Memory B cell (primary cell): Measurements from ENCODE around the gene KCNMA1.

Experiments
- ATAC-seq: fragments of 150-1000 bp; cut with Tn5 transposase; 2 replicates; pipeline ENCODE4 v1.10.0; 2021; ENCODE audit warnings: low read depth, mild to moderate bottlenecking, moderate library complexity
- DNase-seq, 2 donors: peaks; one replicate each; pipeline ENCODE4 v3.0.0; 2022; ENCODE audit warnings: low spot score in 2 of 2
- H3K27ac Mint-ChIP-seq: one replicate; pipeline ENCODE4 v1.8.0; 2022; ENCODE audit warnings: mild to moderate bottlenecking, moderate library complexity, mixed read lengths
- H3K27me3 Mint-ChIP-seq: one replicate; pipeline ENCODE4 v1.8.0; 2022; ENCODE audit warnings: mixed read lengths
- H3K36me3 Mint-ChIP-seq: one replicate; pipeline ENCODE4 v1.8.0; 2022; ENCODE audit warnings: mild to moderate bottlenecking, mixed read lengths
- H3K4me1 Mint-ChIP-seq: one replicate; pipeline ENCODE4 v1.8.0; 2022; ENCODE audit warnings: mixed read lengths
- H3K4me3 Mint-ChIP-seq: one replicate; pipeline ENCODE4 v1.8.0; 2022; ENCODE audit warnings: mild to moderate bottlenecking, moderate library complexity, mixed read lengths
- H3K9me3 Mint-ChIP-seq: one replicate; pipeline ENCODE4 v1.8.0; 2022; ENCODE audit warnings: mixed read lengths

KCNMA1 gene

GRCh38 chr10:77442699-77443189, 194.9 kb downstream of the KCNMA1 start:
- H3K27ac Mint-ChIP-seq, result no peak overlapping the region
- no peak for ATAC-seq
- peaks cover 1% of the 10 kb centered on the region for H3K27me3 Mint-ChIP-seq
- H3K9me3 Mint-ChIP-seq, result no peaks in the 10 kb centered on the region
- H3K4me1 Mint-ChIP-seq, result no peaks in the 10 kb centered on the region
- no peak overlapping the region for H3K4me3 Mint-ChIP-seq
- DNase-seq, result no peak
- no peaks in the 10 kb centered on the region for H3K36me3 Mint-ChIP-seq

DNA sequence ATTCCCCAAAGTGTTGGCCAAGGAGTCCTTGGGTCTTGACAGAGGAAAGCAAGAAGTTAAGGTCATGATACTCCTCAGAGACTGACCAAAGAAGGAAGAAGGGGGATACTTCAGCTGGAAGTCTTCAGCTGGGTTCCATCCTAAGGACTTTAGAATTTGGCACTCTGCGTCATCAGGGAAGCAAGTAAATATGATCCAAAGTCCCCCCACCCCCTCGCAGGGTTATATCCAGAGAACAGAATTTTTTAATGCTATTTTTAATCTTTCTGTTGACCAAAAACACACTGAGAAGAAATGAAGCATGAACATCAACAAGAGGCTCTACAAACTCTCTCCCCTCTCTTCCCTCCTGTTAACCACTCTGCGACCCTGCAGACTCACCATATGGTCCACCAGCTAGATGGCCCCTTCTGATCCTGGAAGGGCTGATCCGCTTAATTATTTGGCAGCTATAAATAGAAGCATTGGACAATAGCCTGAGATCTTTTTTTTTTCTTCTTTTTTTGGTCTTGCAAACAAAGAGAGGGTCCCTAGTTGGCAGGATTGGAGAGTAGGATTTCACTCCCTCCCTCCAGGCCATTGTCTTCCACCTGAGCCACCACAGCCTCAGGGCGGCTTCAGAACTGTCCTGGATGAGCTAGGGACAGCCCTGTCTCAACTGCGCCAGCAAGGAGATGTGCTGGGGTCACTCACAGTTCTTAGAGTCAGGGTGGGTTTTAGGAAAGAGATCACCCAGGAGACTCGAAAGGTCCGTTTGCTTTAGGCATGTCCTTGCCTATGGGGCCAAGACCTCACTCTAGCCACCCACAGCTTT, 196.0 kb downstream of the KCNMA1 start:
- Mint-ChIP-seq H3K4me1 (no peaks in the 10 kb centered on the region), H3K9me3 (no peaks in the 10 kb centered on the region), H3K4me3 (no peak overlapping the region), H3K36me3 (no peaks in the 10 kb centered on the region), H3K27me3 (no peaks in the 10 kb centered on the region), H3K27ac (no peak overlapping the region)
- DNase-seq, result no peak
- no peak for ATAC-seq

DNA sequence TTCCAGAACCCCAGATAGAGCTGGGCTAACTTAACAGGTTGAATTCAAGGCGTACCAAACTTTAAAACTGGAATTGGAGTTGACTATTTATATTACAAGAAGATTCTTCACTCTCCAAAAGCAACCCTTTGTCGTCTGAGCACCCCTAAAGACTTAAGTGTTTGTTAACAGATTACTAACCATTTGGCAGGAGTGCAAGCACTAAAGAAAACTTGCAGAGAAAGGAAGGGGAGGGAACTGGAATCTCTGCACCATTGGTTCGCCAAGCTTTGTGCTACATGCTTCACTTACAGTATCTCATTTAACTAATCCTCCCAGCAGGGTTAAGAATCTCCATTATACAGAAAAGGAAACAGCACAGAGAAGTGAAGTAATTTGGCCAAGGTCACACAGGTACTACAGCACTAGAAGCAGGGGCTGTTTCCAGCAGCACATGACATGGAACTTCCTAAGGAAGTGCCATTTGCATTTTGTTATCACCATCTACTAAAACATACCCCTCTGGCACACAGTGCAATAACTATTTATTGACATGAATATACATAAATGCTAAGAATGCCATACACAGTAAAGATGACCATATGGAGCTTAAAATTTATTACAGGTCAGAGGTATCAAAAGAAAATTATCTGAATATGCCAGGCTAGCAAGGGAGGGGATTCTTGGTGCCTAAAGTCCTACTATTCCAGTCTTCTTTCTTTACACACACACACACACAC, 201.2 kb downstream of the KCNMA1 start:
- no peak overlapping the region for H3K27ac Mint-ChIP-seq
- H3K27me3 Mint-ChIP-seq, result no peaks in the 10 kb centered on the region
- H3K4me3 Mint-ChIP-seq, result no peak overlapping the region
- H3K9me3 Mint-ChIP-seq, result no peaks in the 10 kb centered on the region
- no peaks in the 10 kb centered on the region for H3K36me3 Mint-ChIP-seq
- H3K4me1 Mint-ChIP-seq, result no peaks in the 10 kb centered on the region
- ATAC-seq (no peak), DNase-seq (no peak)

DNA sequence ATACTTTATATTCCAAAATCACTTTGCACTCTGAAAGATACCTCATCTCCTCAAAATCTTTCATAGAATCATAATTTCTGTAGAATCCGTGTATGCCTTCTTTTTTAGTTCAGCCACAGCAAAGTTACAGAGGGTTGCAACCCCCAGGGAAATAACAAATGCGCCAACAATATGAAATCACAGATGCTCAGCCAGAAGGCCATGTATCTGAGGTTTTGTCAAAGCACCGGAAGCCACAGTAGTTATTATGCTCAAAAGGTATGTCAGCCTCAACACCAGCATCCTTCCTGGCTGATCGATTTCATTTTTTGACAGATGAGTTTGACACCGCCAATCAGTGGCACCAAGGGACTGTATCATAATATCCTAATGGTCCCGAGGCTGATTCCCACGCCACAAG, 204.1 kb downstream of the KCNMA1 start:
- Mint-ChIP-seq H3K27ac (no peak overlapping the region), H3K9me3 (no peaks in the 10 kb centered on the region), H3K4me1 (no peaks in the 10 kb centered on the region), H3K27me3 (no peaks in the 10 kb centered on the region), H3K4me3 (no peak overlapping the region), H3K36me3 (no peaks in the 10 kb centered on the region)
- no peak for ATAC-seq
- no peak for DNase-seq

- Mint-ChIP-seq H3K36me3 (no peaks in the 10 kb centered on the region), H3K9me3 (no peaks in the 10 kb centered on the region), H3K27ac (no peak overlapping the region), H3K4me3 (no peak overlapping the region), H3K27me3 (peaks cover 1% of the 10 kb centered on the region), H3K4me1 (no peaks in the 10 kb centered on the region)
- DNase-seq (no peak), ATAC-seq (no peak)
Measured at GRCh38 chr10:77431980-77432797, 205.4 kb downstream of the KCNMA1 start.

DNA sequence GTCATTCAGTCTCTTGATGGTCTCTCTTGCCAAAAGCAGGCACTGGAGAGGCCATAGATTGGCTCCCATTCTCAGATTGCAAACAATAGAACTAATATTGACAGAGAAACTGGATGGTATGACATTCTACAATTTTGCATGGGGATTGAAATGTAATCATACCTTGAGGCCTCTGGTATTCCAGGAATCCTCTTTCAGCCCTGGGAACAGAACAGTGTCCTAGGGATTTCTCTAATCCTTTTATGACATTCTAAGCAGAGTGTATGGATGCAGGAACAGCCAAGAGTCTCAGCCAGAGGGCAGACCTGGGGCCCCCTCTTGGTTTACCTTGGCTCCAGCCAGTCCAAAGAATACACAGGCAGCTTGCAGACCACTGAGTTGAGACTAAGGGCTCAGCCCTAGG, 206.4 kb downstream of the KCNMA1 start:
- H3K27ac Mint-ChIP-seq, result no peak overlapping the region
- no peaks in the 10 kb centered on the region for H3K36me3 Mint-ChIP-seq
- H3K27me3 Mint-ChIP-seq, result peaks cover 1% of the 10 kb centered on the region
- H3K4me3 Mint-ChIP-seq, result no peak overlapping the region
- ATAC-seq, result no peak
- no peaks in the 10 kb centered on the region for H3K4me1 Mint-ChIP-seq
- DNase-seq, result no peak
- H3K9me3 Mint-ChIP-seq, result no peaks in the 10 kb centered on the region

- H3K27ac Mint-ChIP-seq, result no peak overlapping the region
- H3K4me1 Mint-ChIP-seq, result no peaks in the 10 kb centered on the region
- no peaks in the 10 kb centered on the region for H3K9me3 Mint-ChIP-seq
- H3K4me3 Mint-ChIP-seq, result no peak overlapping the region
- peaks cover 1% of the 10 kb centered on the region for H3K27me3 Mint-ChIP-seq
- DNase-seq (no peak), ATAC-seq (no peak)
- no peaks in the 10 kb centered on the region for H3K36me3 Mint-ChIP-seq
Measured at GRCh38 chr10:77430530-77430929, 207.1 kb downstream of the KCNMA1 start.

- Mint-ChIP-seq H3K4me1 (no peaks in the 10 kb centered on the region), H3K4me3 (no peak overlapping the region), H3K27ac (no peak overlapping the region), H3K27me3 (peaks cover 1% of the 10 kb centered on the region), H3K36me3 (no peaks in the 10 kb centered on the region), H3K9me3 (no peaks in the 10 kb centered on the region)
- no peak for ATAC-seq
- no peak for DNase-seq
Measured at GRCh38 chr10:77428691-77429395, 208.8 kb downstream of the KCNMA1 start.

GRCh38 chr10:77424257-77424656, 213.4 kb downstream of the KCNMA1 start:
- Mint-ChIP-seq H3K4me3 (no peak overlapping the region), H3K36me3 (no peaks in the 10 kb centered on the region), H3K27me3 (peaks cover 1% of the 10 kb centered on the region), H3K4me1 (no peaks in the 10 kb centered on the region), H3K27ac (no peak overlapping the region), H3K9me3 (no peaks in the 10 kb centered on the region)
- no peak for ATAC-seq
- no peak for DNase-seq

GRCh38 chr10:77422491-77423338, 214.9 kb downstream of the KCNMA1 start:
- no peak for DNase-seq
- H3K9me3 Mint-ChIP-seq, result no peaks in the 10 kb centered on the region
- no peak overlapping the region for H3K27ac Mint-ChIP-seq
- no peaks in the 10 kb centered on the region for H3K36me3 Mint-ChIP-seq
- no peak for ATAC-seq
- no peaks in the 10 kb centered on the region for H3K27me3 Mint-ChIP-seq
- no peaks in the 10 kb centered on the region for H3K4me1 Mint-ChIP-seq
- H3K4me3 Mint-ChIP-seq, result no peak overlapping the region

DNA sequence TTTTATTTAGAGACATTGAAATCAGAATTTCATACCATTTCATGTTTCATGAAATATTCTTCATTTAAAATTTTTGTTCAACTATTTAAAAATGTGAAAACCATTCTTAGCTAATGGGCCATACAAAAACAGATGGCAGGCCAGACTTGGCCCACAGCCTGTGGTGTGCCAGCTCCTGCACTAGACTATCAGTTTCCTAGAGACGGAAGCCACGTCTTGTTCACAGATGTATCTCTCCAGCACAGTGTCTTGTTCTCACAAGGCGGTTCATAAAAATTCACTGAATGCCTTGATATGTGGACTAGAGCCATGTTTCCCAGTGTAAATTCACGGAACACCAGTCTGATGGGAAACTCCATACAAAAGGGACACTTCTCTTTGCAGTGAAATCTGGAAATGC, 216.0 kb downstream of the KCNMA1 start:
- Mint-ChIP-seq H3K4me3 (no peak overlapping the region), H3K36me3 (no peaks in the 10 kb centered on the region), H3K4me1 (no peaks in the 10 kb centered on the region), H3K27ac (no peak overlapping the region), H3K9me3 (no peaks in the 10 kb centered on the region), H3K27me3 (peaks cover 5% of the 10 kb centered on the region)
- no peak for DNase-seq
- ATAC-seq, result no peak

- no peak overlapping the region for H3K27ac Mint-ChIP-seq
- no peaks in the 10 kb centered on the region for H3K9me3 Mint-ChIP-seq
- no peaks in the 10 kb centered on the region for H3K36me3 Mint-ChIP-seq
- no peaks in the 10 kb centered on the region for H3K4me1 Mint-ChIP-seq
- peaks cover 6% of the 10 kb centered on the region for H3K27me3 Mint-ChIP-seq
- no peak overlapping the region for H3K4me3 Mint-ChIP-seq
- ATAC-seq, result no peak
- no peak for DNase-seq
Measured at GRCh38 chr10:77420947-77421523, 216.6 kb downstream of the KCNMA1 start.

DNA sequence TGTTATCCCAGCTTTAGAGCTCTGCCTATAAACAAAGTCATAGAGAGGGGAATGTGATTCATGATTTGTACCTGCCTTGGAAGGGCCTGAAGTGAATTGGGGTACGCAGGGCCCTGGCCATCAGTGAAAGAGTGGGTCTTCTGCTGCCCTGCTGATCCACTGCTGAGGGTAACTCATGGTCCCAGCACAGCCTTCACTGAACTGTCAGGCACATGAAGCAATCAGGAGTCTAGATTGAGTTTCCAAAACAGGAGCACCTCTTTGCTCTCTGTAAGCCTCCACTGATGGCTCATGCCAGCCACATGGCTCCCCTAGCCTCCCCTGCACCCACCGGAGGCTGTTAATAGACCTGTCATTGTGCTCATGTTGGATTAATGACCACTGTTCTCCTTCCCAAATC, 217.6 kb downstream of the KCNMA1 start:
- no peak overlapping the region for H3K27ac Mint-ChIP-seq
- H3K9me3 Mint-ChIP-seq, result no peaks in the 10 kb centered on the region
- H3K36me3 Mint-ChIP-seq, result no peaks in the 10 kb centered on the region
- no peak for DNase-seq
- no peaks in the 10 kb centered on the region for H3K4me1 Mint-ChIP-seq
- no peak for ATAC-seq
- H3K27me3 Mint-ChIP-seq, result peaks cover 6% of the 10 kb centered on the region
- no peak overlapping the region for H3K4me3 Mint-ChIP-seq
